B cell (primary cell): Measurements from ENCODE around the gene LPCAT1. TPM values are rescaled to one million over a fixed set of nuclear protein-coding genes. Genes with fewer than 3 reads are reported as not detected.

Experiments
- ATAC-seq: fragments of 200-7000 bp; cut with Tn5 transposase; one replicate; pipeline ENCODE4 v1.10.0; 2021; ENCODE audit warnings: low read depth, mild to moderate bottlenecking, moderate number of reproducible peaks, moderate library complexity
- CTCF ChIA-PET: fragments of 350-600 bp; sonication (Branson Sonifier 250); formaldehyde crosslinking; loops from one replicate; lab custom pipeline; 2021; ENCODE audit warnings: antibody characterized with exemption, inconsistent platforms; lab: Charles Lee
- POLR2A ChIA-PET: fragments of 350-600 bp; sonication (Branson Sonifier 250); formaldehyde crosslinking; loops from one replicate; lab custom pipeline; 2021; ENCODE audit warnings: antibody characterized with exemption; lab: Charles Lee
- DNase-seq: peaks from one replicate; pipeline ENCODE4 v3.0.0; 2013
- H2AFZ ChIP-seq: 2 replicates; pipeline ENCODE4 v1.6.1; 2012; ENCODE audit warnings: mild to moderate bottlenecking, low read depth, low read length; ENCODE audit not compliant: insufficient read depth, poor library complexity, severe bottlenecking
- H3K27ac ChIP-seq, 2 donors: 1 replicate in 1 of 2; 2 replicates in 1 of 2; pipeline ENCODE4 v1.5.1; 2012 to 2013; ENCODE audit warnings: low read length in 2 of 2, mild to moderate bottlenecking in 2 of 2, moderate library complexity in 1 of 2
- H3K27me3 ChIP-seq, 4 experiments: fragments of 200-600 bp in 1 of 4; sonication (generic) in 1 of 4; replicated peaks in 1 of 4; 1 replicate in 2 of 4; 2 replicates in 2 of 4; pipeline versions ENCODE4 v1.6.1 to v1.7.0; 2013 to 2016; ENCODE audit warnings: low read length in 3 of 4, mild to moderate bottlenecking in 2 of 4, mixed read lengths in 1 of 4, moderate library complexity in 1 of 4; ENCODE audit not compliant: insufficient read depth in 4 of 4, control insufficient read depth in 3 of 4; ENCODE audit errors: control extremely low read depth in 1 of 4
- H3K36me3 ChIP-seq, 2 experiments: replicated peaks in 1 of 2; 1 replicate in 1 of 2; 2 replicates in 1 of 2; pipeline versions ENCODE4 v1.6.1 to v1.7.1; 2013; ENCODE audit warnings: low read length in 1 of 2; ENCODE audit not compliant: insufficient read depth in 2 of 2, control insufficient read depth in 1 of 2; ENCODE audit errors: control extremely low read depth in 1 of 2, extremely low read depth in 1 of 2
- H3K4me1 ChIP-seq, 2 donors: fragments of 200-600 bp in 1 of 2; sonication (generic) in 1 of 2; 1 replicate in 1 of 2; 2 replicates in 1 of 2; pipeline versions ENCODE4 v1.5.1 to v1.6.1; 2013 to 2017; ENCODE audit warnings: low read length in 2 of 2; ENCODE audit not compliant: control insufficient read depth in 2 of 2, insufficient read depth in 2 of 2
- H3K4me2 ChIP-seq: replicated peaks from 2 replicates; pipeline ENCODE3; 2012; ENCODE audit warnings: mild to moderate bottlenecking, low read depth, low read length; ENCODE audit not compliant: poor library complexity, severe bottlenecking
- H3K4me3 ChIP-seq, 5 experiments: fragments of 200-600 bp in 1 of 5; sonication (generic) in 1 of 5; 1 replicate in 3 of 5; 2 replicates in 2 of 5; pipeline versions ENCODE4 v1.5.1 to v1.7.0; 2011 to 2016; ENCODE audit warnings: low read length in 4 of 5, mild to moderate bottlenecking in 4 of 5, low read depth in 2 of 5, control low read depth in 1 of 5, moderate library complexity in 1 of 5; ENCODE audit not compliant: insufficient read depth in 1 of 5; ENCODE audit errors: control extremely low read depth in 1 of 5, extremely low read depth in 1 of 5
- H3K79me2 ChIP-seq: fragments of 200-600 bp; sonication (generic); one replicate; pipeline ENCODE4 v1.6.0; 2016; ENCODE audit warnings: low read length; ENCODE audit not compliant: control insufficient read depth, insufficient read depth
- H3K9ac ChIP-seq: fragments of 200-600 bp; sonication (generic); 2 replicates; pipeline ENCODE4 v1.6.1; 2017; ENCODE audit warnings: mild to moderate bottlenecking, low read length, moderate library complexity
- H3K9me3 ChIP-seq, 3 donors: one replicate each; pipeline versions ENCODE4 v1.6.1 to v1.7.1; 2013; ENCODE audit warnings: low read length in 2 of 3; ENCODE audit not compliant: control insufficient read depth in 2 of 3, insufficient read depth in 1 of 3; ENCODE audit errors: control extremely low read depth in 1 of 3
- H4K20me1 ChIP-seq: 2 replicates; pipeline ENCODE4 v1.6.0; 2012; ENCODE audit warnings: mild to moderate bottlenecking, low read length; ENCODE audit not compliant: insufficient read depth, control insufficient read depth, poor library complexity, severe bottlenecking
- H3K27ac Mint-ChIP-seq: one replicate; pipeline ENCODE4 v1.8.0; 2021; ENCODE audit warnings: mixed read lengths
- H3K27me3 Mint-ChIP-seq: one replicate; pipeline ENCODE4 v1.8.0; 2021; ENCODE audit warnings: mixed read lengths
- H3K4me1 Mint-ChIP-seq: one replicate; pipeline ENCODE4 v1.8.0; 2021; ENCODE audit warnings: mixed read lengths
- H3K4me3 Mint-ChIP-seq: one replicate; pipeline ENCODE4 v1.8.0; 2021; ENCODE audit warnings: mixed read lengths
- H3K9me3 Mint-ChIP-seq: one replicate; pipeline ENCODE4 v1.8.0; 2022; ENCODE audit warnings: mixed read lengths; ENCODE audit not compliant: insufficient read depth
- CTCF ChIP-seq: fragments of 200-600 bp; IDR thresholded peaks from one replicate; pipeline ENCODE4 v1.8.0; 2022; ENCODE audit warnings: antibody characterized with exemption, mild to moderate bottlenecking
- EZH2 ChIP-seq: IDR thresholded peaks from 2 replicates; pipeline ENCODE4 v1.6.1; 2012; ENCODE audit warnings: borderline replicate concordance, low read depth, mild to moderate bottlenecking, moderate library complexity, low read length; ENCODE audit not compliant: insufficient read depth, poor library complexity, severe bottlenecking
- WGBS: methylation state at CpG from one replicate; pipeline ENCODE4 v1.1.5; 2013; ENCODE audit warnings: missing lambda C conversion rate; ENCODE audit not compliant: insufficient coverage; 5-methylcytosine and 5-hydroxymethylcytosine counted together
- intact Hi-C: fragments of 100-400 bp; cut with micrococcal nuclease; formaldehyde crosslinking; loops from one replicate; pipeline ENCODE4 v1.10.0; 2022
- polyA plus RNA-seq: library from polyadenylated mRNA; depleted of rRNA; stranded (reverse); fragments of >200 nt; gene quantifications from 2 replicates; pipeline ENCODE4 v1.2.3, GENCODE V29; 2012
- total RNA-seq, 2 donors: library from RNA; stranded (reverse); fragments of 120-200 nt in 1 of 2; gene quantifications; 1 replicate in 1 of 2; 2 replicates in 1 of 2; pipeline versions ENCODE4 v1.2.3 to v1.2.4, GENCODE V29; 2013 to 2022

LPCAT1 gene
- total and polyA plus RNA-seq, 2 donors (not counting 1 experiment from before 2014, with no cell fraction given), result 94.8 to 159 TPM

- 93% methylated on average over 21 of the region's 21 CpGs for WGBS
- DNase-seq, result peak; percentile 61
- TF ChIP-seq EZH2 (no peak), CTCF (no peak)
- H3K4me1 ChIP-seq, result peaks cover 14 to 38% of the 10 kb centered on the region in 2 donors
- Mint-ChIP-seq H3K4me1 (peaks cover 44% of the 10 kb centered on the region), H3K4me3 (no peak overlapping the region), H3K27me3 (no peaks in the 10 kb centered on the region), H3K27ac (peak overlapping the region; percentile 33), H3K9me3 (no peaks in the 10 kb centered on the region)
- peak overlapping the region; percentile 5 for H3K4me2 ChIP-seq
- H3K36me3 ChIP-seq, result peaks cover 0 to 72% of the 10 kb centered on the region in 2 experiments
- POLR2A ChIA-PET, result interaction anchor here (0.6 to 1.5 kb wide), 3 partner anchors 27 to 371 kb away, joined by 3 to 5 read pairs (median 4); no protein-coding TSS in a partner anchor
- H3K27ac ChIP-seq, result peak overlapping the region in 1 of 2 donors; percentile 43
- peaks cover 57% of the 10 kb centered on the region for H4K20me1 ChIP-seq
- peak; percentile 54 for ATAC-seq
- H3K27me3 ChIP-seq, result no peaks in the 10 kb centered on the region
- intact Hi-C loops, result no loop called here
- H3K79me2 ChIP-seq, result peaks cover 100% of the 10 kb centered on the region
- H3K4me3 ChIP-seq, result no peak overlapping the region
- no peaks in the 10 kb centered on the region for H3K9me3 ChIP-seq
- CTCF ChIA-PET, result interaction anchor here (1.0 to 2.1 kb wide), 9 partner anchors 10 to 133 kb away, joined by 3 to 11 read pairs (median 5); no protein-coding TSS in a partner anchor
- no peak overlapping the region for H2AFZ ChIP-seq
- H3K9ac ChIP-seq, result no peak overlapping the region
These were observed 11.9 kb downstream of the LPCAT1 start for GRCh38 chr5:1511651-1512540.
